Left kidney (tissue), 2 donors: ENCODE results near the gene GCSH. TPM values are rescaled to one million over a fixed set of nuclear protein-coding genes. Genes with fewer than 3 reads are reported as not detected.
A peak's percentile ranks its signal among the peaks of the same experiment; 100 is the strongest.

Experiments
- DNase-seq: peaks from one replicate; pipeline ENCODE4 v3.0.0-alpha.2; 2013
- polyA plus RNA-seq: library from polyadenylated mRNA; unstranded; fragments of 120-200 nt; gene quantifications from one replicate; pipeline ENCODE4 v1.2.1, GENCODE V29; 2013; ENCODE audit not compliant: insufficient read length

GCSH gene
- polyA plus RNA-seq, 1 donor: 98.1 TPM

DNA sequence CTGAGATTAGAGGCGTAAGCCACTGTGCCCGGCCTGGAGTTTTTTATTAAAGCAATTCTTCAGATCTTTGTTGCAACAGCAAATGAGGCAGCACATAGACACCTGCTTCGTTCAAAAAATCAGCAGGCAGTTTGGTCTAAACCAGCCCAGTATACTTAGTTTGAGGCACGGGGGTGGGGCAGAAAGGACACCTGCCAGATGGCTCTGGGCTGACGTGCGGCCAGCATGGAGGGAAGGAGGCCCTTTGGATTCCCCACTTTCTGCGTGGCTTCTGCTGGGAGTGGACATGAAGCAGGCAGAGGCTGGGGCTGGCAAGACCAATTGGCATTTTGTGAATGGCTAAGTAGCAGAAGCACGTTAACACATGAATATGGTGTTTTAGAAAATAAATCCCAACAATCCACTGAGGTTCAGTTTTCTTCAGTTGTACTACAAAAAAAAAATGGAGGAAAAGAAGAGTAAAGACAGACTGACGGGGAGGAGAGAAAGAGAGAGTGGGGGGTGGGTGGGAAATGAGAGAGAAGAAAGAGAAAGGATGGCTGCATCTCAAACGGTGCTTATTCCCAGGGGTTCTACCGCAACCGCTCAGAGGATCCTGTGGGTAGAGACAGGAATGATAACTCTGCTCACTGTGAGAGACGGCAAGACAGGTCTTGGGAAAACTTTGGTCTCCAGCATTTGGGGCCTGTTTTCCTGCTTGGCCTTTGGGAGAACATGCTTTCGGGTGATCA, 35.5 kb downstream of the GCSH start:
- DNase-seq: no peak

DNA sequence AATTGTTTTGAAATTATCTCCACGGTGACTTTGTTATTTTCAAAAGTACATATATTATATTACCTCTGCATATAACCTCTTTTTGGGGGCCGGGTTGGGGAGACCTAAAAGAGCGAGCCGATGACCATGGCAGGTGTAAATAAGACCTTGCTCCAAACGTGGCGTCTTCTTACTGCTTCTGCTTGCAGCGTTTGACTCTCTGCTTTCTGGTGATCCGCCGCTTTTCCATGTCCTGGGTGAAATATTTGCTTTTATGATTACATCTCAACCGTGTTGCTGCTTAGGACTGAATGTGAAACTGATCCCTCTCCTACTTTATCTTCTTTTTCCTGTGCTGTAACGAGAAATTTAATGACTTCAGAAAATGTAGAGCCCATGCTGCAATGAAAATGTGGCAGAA, 42.4 kb downstream of the GCSH start:
- no peak for DNase-seq

GRCh38 chr16:81042821-81043220, 53.4 kb downstream of the GCSH start:
- DNase-seq: no peak

DNA sequence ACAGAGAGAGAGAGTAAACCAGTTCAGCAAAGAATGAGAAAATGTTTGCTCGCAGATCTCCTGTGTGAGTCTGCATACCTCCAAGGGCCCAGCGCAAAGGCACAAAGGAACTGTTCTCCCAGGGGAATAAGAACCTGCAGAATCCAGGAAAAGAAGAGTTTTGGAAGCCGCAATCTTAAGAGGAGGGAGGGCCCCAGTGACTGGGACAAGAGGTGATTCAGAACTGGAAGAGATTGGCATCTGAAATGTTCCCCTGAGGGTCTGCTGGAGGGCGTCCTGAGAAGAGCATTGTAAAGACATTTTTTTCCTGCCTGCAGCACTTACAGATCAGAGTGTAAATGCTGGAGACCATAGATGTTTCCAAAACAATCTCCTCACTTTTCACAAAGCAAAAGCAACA, 54.5 kb downstream of the GCSH start:
- DNase-seq: no peak

GRCh38 chr16:81040842-81041241, 55.4 kb downstream of the GCSH start:
- no peak for DNase-seq

GRCh38 chr16:81040131-81040530, 56.1 kb downstream of the GCSH start:
- no peak for DNase-seq

DNA sequence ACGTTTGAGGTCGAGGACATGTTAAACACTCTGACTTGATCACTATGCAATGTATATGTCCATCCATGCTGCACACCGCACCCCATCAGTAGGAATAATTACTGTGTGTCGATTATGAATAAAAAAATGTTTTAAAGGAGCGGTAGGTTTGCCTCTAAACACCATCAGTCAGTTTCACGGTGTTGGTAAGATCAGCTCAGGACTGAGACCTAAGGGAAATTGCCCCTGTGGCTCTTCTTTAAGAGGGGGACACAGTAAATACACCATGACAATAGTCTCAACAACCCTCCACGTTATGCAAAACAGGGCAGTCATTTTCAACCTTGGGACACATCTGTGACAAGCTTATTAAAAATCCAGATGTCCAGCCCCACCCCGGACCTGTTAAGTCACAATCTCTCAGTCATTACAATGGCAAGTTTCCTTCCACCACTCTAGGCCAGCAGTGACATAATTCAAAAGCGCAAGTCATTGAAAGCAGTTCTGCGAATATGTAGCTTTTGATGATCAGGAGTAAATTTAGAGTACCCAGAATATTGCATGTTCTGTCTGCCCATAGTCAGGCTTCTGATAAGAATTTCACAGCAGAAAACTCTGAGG, 59.3 kb downstream of the GCSH start:
- no peak for DNase-seq

- DNase-seq: peak; percentile 27
Measured at GRCh38 chr16:81035975-81036750, 60.0 kb downstream of the GCSH start.

- DNase-seq: peak; percentile 88
Measured at GRCh38 chr16:81035398-81035974, 60.7 kb downstream of the GCSH start, which contains the start of gene ATMIN. Gene ATMIN, plus strand, starts transcription at chr16:81035842. Its CDS starts 29 bp downstream, at chr16:81035871.

Other genes starting within 250 kb of the GCSH start
- gene CMC2, start 89.5 kb downstream of the GCSH start, polyA plus RNA-seq: 72.8 TPM
- 32.1 TPM for gene CENPN, start 89.2 kb downstream of the GCSH start, polyA plus RNA-seq
- 54.0 TPM for gene ATMIN, start 60.6 kb downstream of the GCSH start, polyA plus RNA-seq
- gene C16orf46, start 19.2 kb downstream of the GCSH start, polyA plus RNA-seq: 1.9 TPM
- gene BCO1, start 142.3 kb upstream of the GCSH start, polyA plus RNA-seq: 2.8 TPM
- gene GAN, start 218.6 kb upstream of the GCSH start, polyA plus RNA-seq: 3.6 TPM